Activated CD8-positive, alpha-beta memory T cell treated with anti-CD3 and anti-CD28 coated beads, Interleukin-2, amount 50 U/mL, for 1 hour (primary cell): ENCODE data around the gene HUNK.
"Not testable (repeated sequence)": the region's sequence is repeated elsewhere in the genome, so short reads cannot be mapped to it uniquely, and the experiment has no call there.

Experiments used
- DNase-seq: peaks from one replicate; pipeline ENCODE4 v3.0.0-alpha.2; 2020; ENCODE audit errors: extremely low read depth

HUNK gene

DNA sequence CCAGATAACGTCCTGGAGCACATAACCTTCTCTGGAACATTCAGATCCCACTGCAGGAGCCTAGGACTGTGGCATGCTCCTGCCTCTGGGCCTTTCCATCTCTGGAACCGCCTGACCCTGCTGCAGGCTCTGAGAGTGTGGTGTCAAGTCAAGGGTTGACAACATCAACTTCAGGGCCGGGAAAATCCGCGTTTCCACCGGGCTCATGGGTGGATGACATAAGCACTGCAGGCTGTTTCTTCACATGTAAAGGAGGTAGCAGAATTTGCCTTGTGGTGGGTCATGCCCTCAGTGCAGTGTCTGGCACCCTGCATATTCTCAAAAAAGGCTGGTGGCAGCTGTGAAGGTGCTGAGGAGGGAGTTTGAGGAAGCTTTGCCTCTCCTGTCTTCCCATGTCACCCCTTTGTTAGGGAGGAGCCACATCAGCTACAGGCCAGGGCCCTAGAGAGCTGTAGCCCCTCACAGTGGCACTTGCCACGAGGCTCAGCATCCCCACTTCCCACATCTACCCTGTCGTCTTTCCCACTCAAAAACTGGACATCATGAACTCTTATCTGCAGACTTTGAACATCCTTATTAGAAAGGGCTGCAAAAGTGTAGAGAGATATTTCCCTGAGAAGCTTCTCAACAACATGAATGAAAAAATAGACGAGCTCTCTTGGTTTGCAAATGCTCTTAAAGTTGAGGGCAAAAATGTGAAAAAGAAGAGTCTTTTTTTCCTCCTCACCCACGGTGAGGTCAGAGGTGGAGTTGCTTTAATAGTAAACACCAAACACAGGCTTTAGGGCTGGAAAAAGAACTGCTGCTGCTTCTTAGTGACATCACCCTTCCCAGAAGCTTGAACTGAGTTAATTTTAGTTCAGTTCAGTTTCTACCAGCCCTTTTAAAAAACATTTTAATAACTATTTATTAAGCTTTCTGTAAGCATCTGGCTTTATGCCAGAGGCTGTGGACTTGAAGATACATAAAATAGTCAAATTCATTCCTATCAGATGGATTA lies 121.3 kb downstream of the HUNK start:
- no peak for DNase-seq

GRCh38 chr21:31997191-31997590 lies 124.4 kb downstream of the HUNK start:
- no peak for DNase-seq

GRCh38 chr21:31999810-32000468 lies 127.1 kb downstream of the HUNK start:
- no peak for DNase-seq

DNA sequence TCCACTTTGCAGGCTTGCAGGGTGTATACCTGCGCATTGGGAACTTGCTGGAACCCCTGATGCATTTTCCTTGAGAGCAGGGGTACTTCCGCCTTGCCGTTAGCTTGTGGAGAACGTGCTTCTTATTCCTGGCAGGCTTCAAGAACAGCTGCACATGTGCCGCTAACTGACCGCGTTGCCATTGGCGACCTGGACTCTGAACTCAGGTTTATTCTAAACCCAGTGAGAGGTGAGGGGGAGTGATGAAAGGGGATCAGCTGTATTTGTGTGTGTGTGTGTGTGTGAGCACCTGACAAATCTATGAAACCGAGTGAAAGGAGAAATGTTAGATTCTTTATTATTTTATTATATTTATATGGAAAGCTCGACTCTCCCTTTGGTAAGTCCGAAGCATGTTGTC lies 128.6 kb downstream of the HUNK start:
- DNase-seq = no peak

- DNase-seq = no peak
Observed at GRCh38 chr21:32003411-32003810, 130.6 kb downstream of the HUNK start.

- DNase-seq = no peak
Observed at GRCh38 chr21:32004291-32004690, 131.5 kb downstream of the HUNK start.

DNA sequence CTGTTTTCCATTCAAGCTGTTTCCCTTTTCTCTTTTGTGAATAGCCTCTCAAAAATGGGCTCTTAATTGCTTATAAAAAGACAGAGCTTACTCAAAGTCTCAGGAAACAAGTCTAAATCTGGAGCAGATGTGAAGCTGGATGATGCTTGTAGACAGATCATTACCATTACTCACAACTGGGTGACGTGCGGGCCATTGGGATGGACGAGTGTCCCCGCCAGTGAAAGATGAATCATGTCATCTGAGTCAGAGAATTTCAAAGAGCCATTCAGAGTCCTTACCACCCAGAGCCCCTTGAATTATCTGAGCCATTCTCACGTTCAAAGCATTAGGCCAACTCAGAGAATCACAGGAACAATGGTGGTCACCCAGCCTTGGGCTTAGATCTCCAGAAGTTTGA lies 134.6 kb downstream of the HUNK start:
- DNase-seq = no peak

GRCh38 chr21:32008714-32009113 lies 135.9 kb downstream of the HUNK start:
- no peak for DNase-seq

DNA sequence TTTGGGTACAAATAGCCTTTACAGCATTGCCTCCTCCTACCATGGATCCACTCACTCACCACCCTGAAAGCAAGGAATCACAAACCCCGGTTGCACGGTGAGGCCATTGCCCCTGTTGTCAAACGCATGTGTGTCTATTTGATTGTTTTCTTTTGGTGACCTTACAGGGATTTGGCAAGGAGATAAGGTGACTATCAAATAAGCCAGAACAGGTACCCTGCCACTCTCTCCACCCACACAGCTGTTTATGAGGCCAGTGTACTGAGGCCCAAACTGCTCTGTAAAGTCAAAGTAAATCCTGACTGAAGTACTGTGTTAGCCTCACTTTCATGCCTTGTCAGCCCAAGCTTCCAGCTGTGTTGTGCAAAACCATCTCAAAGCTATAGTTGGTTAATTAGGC lies 136.4 kb downstream of the HUNK start:
- no peak for DNase-seq

- DNase-seq = no peak
Observed at GRCh38 chr21:32015461-32016139, 142.8 kb downstream of the HUNK start.

DNA sequence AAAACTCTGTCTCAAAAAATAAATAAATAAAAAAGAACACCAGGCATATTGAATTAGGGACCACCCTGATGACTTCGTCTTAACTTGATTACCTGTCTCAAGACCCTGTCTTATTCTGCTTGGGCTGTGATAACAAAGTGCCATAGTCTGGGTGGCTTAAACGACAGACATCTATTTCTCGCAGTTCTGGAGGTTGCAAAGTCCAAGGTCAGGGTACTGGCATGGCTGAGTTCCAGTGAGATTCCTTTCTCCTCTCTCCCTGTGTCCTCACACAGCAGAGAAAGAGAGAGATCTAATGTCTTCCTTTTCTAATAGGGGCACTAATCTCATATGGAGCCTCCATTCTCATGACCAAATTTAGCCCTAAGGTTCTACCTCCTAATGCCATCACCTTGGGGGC lies 145.6 kb downstream of the HUNK start:
- no peak for DNase-seq

GRCh38 chr21:32020564-32020963 lies 147.7 kb downstream of the HUNK start:
- DNase-seq = no peak

DNA sequence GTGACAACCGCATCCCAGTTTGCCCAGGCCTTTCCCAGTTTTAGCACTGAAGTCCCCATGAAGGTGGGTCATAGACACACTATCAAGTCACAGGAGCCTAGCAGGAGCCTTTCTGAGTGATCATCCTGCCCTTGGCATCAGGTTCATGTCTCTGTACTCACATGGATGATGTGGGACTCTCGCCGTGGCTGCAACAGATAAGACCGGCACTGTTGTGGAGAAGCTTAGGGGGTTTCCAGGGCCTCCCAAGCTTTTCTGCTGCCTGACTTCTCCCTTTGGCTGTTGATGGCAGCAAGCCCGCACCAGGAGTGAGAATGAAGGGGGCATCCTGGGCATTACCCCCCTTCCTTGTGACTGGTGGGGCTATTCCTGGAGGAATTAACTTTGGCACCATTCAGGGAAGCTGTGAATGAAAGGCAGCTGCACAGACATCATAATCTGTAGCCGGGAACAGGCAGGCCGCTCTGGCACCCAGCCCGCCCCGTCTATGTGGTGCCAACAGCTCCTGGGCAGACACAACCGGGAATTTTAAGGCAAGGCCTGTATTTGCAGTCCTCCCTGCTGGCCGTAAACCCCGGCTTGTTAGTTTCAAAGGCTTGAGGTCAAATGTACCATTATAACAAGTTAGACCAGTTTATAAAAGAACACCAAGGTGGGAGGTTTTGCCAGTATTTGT lies 148.6 kb downstream of the HUNK start:
- no peak for DNase-seq

DNA sequence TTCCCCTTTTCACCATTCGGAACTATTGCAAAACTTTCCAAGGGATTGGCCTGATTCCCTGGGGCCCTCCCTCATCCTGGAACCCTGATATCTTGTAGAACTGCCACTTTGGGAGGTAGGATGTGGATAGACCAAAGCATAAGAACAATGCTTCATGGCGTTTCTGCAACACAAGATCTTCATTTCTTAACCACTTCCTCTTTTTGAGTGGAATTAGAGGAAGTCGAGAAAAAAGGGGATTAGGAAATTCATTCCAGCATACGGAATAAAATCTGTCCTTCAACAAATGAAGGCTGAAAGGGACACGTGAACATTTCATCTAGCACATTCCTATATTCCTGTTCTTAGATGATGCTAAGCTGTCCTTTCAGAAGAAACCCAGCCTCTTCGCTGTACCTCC lies 149.3 kb downstream of the HUNK start:
- DNase-seq = no peak

GRCh38 chr21:32030146-32030652 lies 157.4 kb downstream of the HUNK start:
- DNase-seq = no peak

GRCh38 chr21:32034850-32035249 lies 162.0 kb downstream of the HUNK start:
- no peak for DNase-seq

GRCh38 chr21:32035617-32036016 lies 162.8 kb downstream of the HUNK start:
- no peak for DNase-seq

DNA sequence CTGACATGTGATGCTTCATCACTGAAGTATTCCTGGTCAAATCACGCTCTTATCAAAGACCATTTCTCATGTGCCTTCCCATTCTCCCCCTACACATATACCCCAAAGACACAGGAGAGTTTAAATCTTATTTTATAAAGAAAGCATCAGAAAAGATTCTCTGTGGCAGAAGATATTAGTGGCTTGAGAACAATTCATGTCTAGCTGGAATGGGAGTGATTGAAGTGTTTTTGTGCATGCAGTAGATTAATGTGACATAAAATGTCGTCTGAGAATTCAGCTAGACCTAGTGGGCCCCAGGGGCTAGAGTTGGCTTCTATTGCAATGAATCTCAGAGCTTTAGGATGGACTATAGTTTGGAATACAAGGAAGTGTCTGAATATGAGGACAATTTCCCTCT lies 163.9 kb downstream of the HUNK start:
- no peak for DNase-seq

- not testable (repeated sequence) for DNase-seq
Observed at GRCh38 chr21:32038751-32039150, 165.9 kb downstream of the HUNK start.

- DNase-seq = no peak
Observed at GRCh38 chr21:32043458-32043857, 170.6 kb downstream of the HUNK start.
